A549 (cell line): Measurements from ENCODE around the gene BSND. TPM values are rescaled to one million over a fixed set of nuclear protein-coding genes. Genes with fewer than 3 reads are reported as not detected.

Source experiments
- ATAC-seq, 2 experiments: fragments of 200-7000 bp in 1 of 2; fragments of >200 bp in 1 of 2; cut with Nextera tagmentation in 1 of 2; cut with Tn5 transposase in 1 of 2; 3 replicates each; pipeline versions ENCODE4 v1.8.0 to v1.9.1; 2018 to 2020; ENCODE audit warnings: mild to moderate bottlenecking in 1 of 2, moderate library complexity in 1 of 2
- CTCF ChIA-PET: fragments of 300-600 bp; sonication (Branson Sonifier 250); formaldehyde crosslinking; extraction: SDS; loops from one replicate; lab custom pipeline; 2021; ENCODE audit warnings: antibody characterized with exemption, inconsistent platforms; lab: Yijun Ruan, JAX
- POLR2A ChIA-PET: fragments of 350-600 bp; formaldehyde crosslinking; extraction: SDS; loops from one replicate; lab custom pipeline; 2021; ENCODE audit warnings: antibody characterized with exemption, inconsistent platforms; lab: Yijun Ruan, JAX
- DNase-seq, 2 experiments: peaks; one replicate each; pipeline versions ENCODE4 v3.0.0 to v3.0.0-alpha.2; 2011 to 2016; ENCODE audit warnings: low read depth in 1 of 2, low spot score in 1 of 2
- FAIRE-seq: peaks from 2 replicates; lab custom pipeline; 2011; peaks lifted over from hg19 to GRCh38; lab: Jason Lieb, UNC
- H3K27ac ChIP-seq, 2 experiments: fragments of >200 bp; sonication (Bioruptor Twin); formaldehyde crosslinking; 3 replicates each; pipeline ENCODE4 v1.5.1; 2016 to 2017
- H3K4me1 ChIP-seq: fragments of >200 bp; sonication (Bioruptor Twin); formaldehyde crosslinking; 3 replicates; pipeline ENCODE4 v1.6.1; 2016
- H3K4me2 ChIP-seq: fragments of >200 bp; sonication (Bioruptor Twin); formaldehyde crosslinking; 3 replicates; pipeline ENCODE4 v1.6.1; 2016
- H3K4me3 ChIP-seq: fragments of >200 bp; sonication (Bioruptor Twin); formaldehyde crosslinking; 3 replicates; pipeline ENCODE4 v1.5.1; 2016
- H3K9me3 ChIP-seq: fragments of >200 bp; sonication (Bioruptor Twin); formaldehyde crosslinking; 3 replicates; pipeline ENCODE4 v1.6.1; 2016
- BCL3 ChIP-seq: fragments of >200 bp; sonication (Bioruptor Twin); formaldehyde crosslinking; IDR thresholded peaks from 3 replicates; pipeline ENCODE4 v1.6.1; 2016
- CEBPB ChIP-seq, 2 experiments: fragments of >200 bp in 1 of 2; sonication (Bioruptor Twin) in 1 of 2; formaldehyde crosslinking in 1 of 2; IDR thresholded peaks; 2 replicates each; pipeline ENCODE4 v1.6.1; 2012 to 2016
- FOXS1 ChIP-seq: fragments of 250-450 bp; sonication (Bioruptor Pico); IDR thresholded peaks from 2 replicates; pipeline ENCODE4 v1.5.0; 2020; ENCODE audit warnings: mild to moderate bottlenecking, moderate library complexity
- HDAC2 ChIP-seq: fragments of 200-600 bp; sonication (generic); IDR thresholded peaks from 2 replicates; pipeline ENCODE4 v1.6.1; 2016
- HMGXB4 ChIP-seq: fragments of 250-450 bp; sonication (Bioruptor Pico); IDR thresholded peaks from 2 replicates; pipeline ENCODE4 v1.5.0; 2021; ENCODE audit warnings: mild to moderate bottlenecking, moderate library complexity, borderline replicate concordance
- HOXA7 ChIP-seq: fragments of 250-450 bp; sonication (Bioruptor Pico); IDR thresholded peaks from 2 replicates; pipeline ENCODE4 v1.5.0; 2020; ENCODE audit warnings: mild to moderate bottlenecking, moderate library complexity
- MAX ChIP-seq: IDR thresholded peaks from 2 replicates; pipeline ENCODE4 v1.6.1; 2012
- MAZ ChIP-seq: fragments of 150-350 bp; IDR thresholded peaks from 2 replicates; pipeline ENCODE4 v1.6.1; 2014; ENCODE audit warnings: antibody characterized with exemption, low read depth, low read length, borderline replicate concordance
- NR3C1 ChIP-seq: fragments of >200 bp; sonication (Bioruptor Twin); formaldehyde crosslinking; IDR thresholded peaks from 3 replicates; pipeline ENCODE4 v1.6.1; 2017
- RNF2 ChIP-seq: fragments of 200-600 bp; sonication (generic); IDR thresholded peaks from 2 replicates; pipeline ENCODE4 v1.6.1; 2016; ENCODE audit warnings: low read depth, mild to moderate bottlenecking, antibody characterized with exemption, moderate library complexity, borderline replicate concordance
- ZC3H11A ChIP-seq: fragments of 450-650 bp; IDR thresholded peaks from 2 replicates; pipeline ENCODE4 v1.6.1; 2014; ENCODE audit warnings: antibody characterized with exemption, mild to moderate bottlenecking
- whole genome bisulfite sequencing: methylation state at CpG from one replicate; pipeline ENCODE4 v1.1.6; 2017; ENCODE audit errors: missing lambda C conversion rate; 5-methylcytosine and 5-hydroxymethylcytosine counted together
- polyA plus RNA-seq, 4 experiments: library from polyadenylated mRNA; depleted of rRNA in 3 of 4; stranded (reverse); fragments of >200 nt; fragmentation: RNase III in 1 of 4; extraction: RNeasy Plus Mini Kit Qiagen cat#74134 plus additional on column Dnase treatment in 1 of 4; gene quantifications; 2 replicates in 3 of 4; 3 replicates in 1 of 4; pipeline ENCODE4 v1.2.3, GENCODE V29; 2011 to 2017
- TF ChIP-seq, protein P1 (sequence below): fragments of >200 bp; sonication (Bioruptor Twin); formaldehyde crosslinking; IDR thresholded peaks from 3 replicates; pipeline ENCODE4 v1.5.1; 2016
- TF ChIP-seq, protein P2 (sequence below): fragments of 200-600 bp; sonication (generic); IDR thresholded peaks from 2 replicates; pipeline ENCODE4 v1.6.1; 2016; ENCODE audit warnings: antibody characterized with exemption, mild to moderate bottlenecking, moderate library complexity
- TF ChIP-seq, protein P3 (sequence below): IDR thresholded peaks from 2 replicates; pipeline ENCODE4 v1.6.1; 2012; ENCODE audit warnings: low read depth, borderline replicate concordance

BSND gene
- polyA plus RNA-seq, 2 of the 4 experiments (the other 2 are of a cell fraction), result not detected

GRCh38 chr1:54971317-54971791 lies 27.4 kb upstream of the BSND start (continued):
- TF ChIP-seq CEBPB (IDR thresholded peaks at IDR 0.05) (no peak), FOXS1 (CRISPR knock-in tag) (no peak), HMGXB4 (no peak), RNF2 (no peak), HOXA7 (CRISPR knock-in tag) (no peak), NR3C1 (no peak), MAZ (no peak), HDAC2 (no peak)
- TF ChIP-seq, protein P1, sequence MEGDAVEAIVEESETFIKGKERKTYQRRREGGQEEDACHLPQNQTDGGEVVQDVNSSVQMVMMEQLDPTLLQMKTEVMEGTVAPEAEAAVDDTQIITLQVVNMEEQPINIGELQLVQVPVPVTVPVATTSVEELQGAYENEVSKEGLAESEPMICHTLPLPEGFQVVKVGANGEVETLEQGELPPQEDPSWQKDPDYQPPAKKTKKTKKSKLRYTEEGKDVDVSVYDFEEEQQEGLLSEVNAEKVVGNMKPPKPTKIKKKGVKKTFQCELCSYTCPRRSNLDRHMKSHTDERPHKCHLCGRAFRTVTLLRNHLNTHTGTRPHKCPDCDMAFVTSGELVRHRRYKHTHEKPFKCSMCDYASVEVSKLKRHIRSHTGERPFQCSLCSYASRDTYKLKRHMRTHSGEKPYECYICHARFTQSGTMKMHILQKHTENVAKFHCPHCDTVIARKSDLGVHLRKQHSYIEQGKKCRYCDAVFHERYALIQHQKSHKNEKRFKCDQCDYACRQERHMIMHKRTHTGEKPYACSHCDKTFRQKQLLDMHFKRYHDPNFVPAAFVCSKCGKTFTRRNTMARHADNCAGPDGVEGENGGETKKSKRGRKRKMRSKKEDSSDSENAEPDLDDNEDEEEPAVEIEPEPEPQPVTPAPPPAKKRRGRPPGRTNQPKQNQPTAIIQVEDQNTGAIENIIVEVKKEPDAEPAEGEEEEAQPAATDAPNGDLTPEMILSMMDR, result no peak

- DNase-seq, result no peak
- Histone ChIP-seq H3K4me1 (peaks cover 22% of the 10 kb centered on the region), H3K27ac (no peak overlapping the region), H3K4me2 (no peak overlapping the region), H3K4me3 (no peak overlapping the region), H3K9me3 (no peaks in the 10 kb centered on the region)
- CTCF ChIA-PET, result interaction anchor here (0.7 to 3.1 kb wide), 7 partner anchors 12 to 24 kb away, joined by 3 to 15 read pairs (median 4); no protein-coding TSS in a partner anchor
- TF ChIP-seq BCL3, result no peak
- TF ChIP-seq, protein P2, sequence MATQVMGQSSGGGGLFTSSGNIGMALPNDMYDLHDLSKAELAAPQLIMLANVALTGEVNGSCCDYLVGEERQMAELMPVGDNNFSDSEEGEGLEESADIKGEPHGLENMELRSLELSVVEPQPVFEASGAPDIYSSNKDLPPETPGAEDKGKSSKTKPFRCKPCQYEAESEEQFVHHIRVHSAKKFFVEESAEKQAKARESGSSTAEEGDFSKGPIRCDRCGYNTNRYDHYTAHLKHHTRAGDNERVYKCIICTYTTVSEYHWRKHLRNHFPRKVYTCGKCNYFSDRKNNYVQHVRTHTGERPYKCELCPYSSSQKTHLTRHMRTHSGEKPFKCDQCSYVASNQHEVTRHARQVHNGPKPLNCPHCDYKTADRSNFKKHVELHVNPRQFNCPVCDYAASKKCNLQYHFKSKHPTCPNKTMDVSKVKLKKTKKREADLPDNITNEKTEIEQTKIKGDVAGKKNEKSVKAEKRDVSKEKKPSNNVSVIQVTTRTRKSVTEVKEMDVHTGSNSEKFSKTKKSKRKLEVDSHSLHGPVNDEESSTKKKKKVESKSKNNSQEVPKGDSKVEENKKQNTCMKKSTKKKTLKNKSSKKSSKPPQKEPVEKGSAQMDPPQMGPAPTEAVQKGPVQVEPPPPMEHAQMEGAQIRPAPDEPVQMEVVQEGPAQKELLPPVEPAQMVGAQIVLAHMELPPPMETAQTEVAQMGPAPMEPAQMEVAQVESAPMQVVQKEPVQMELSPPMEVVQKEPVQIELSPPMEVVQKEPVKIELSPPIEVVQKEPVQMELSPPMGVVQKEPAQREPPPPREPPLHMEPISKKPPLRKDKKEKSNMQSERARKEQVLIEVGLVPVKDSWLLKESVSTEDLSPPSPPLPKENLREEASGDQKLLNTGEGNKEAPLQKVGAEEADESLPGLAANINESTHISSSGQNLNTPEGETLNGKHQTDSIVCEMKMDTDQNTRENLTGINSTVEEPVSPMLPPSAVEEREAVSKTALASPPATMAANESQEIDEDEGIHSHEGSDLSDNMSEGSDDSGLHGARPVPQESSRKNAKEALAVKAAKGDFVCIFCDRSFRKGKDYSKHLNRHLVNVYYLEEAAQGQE, result no peak
- TF ChIP-seq, protein P3, sequence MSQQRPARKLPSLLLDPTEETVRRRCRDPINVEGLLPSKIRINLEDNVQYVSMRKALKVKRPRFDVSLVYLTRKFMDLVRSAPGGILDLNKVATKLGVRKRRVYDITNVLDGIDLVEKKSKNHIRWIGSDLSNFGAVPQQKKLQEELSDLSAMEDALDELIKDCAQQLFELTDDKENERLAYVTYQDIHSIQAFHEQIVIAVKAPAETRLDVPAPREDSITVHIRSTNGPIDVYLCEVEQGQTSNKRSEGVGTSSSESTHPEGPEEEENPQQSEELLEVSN, result no peak
- no peak for TF ChIP-seq ZC3H11A
- TF ChIP-seq MAX, result no peak
- WGBS, result 100% methylated on average over 2 of the region's 4 CpGs
- no peak for ATAC-seq
- POLR2A ChIA-PET, result no interaction called here
- no peak for FAIRE-seq
These were observed 26.3 kb upstream of the BSND start for GRCh38 chr1:54972436-54972835.
